ENCODE results near the gene MALRD1.

DNA sequence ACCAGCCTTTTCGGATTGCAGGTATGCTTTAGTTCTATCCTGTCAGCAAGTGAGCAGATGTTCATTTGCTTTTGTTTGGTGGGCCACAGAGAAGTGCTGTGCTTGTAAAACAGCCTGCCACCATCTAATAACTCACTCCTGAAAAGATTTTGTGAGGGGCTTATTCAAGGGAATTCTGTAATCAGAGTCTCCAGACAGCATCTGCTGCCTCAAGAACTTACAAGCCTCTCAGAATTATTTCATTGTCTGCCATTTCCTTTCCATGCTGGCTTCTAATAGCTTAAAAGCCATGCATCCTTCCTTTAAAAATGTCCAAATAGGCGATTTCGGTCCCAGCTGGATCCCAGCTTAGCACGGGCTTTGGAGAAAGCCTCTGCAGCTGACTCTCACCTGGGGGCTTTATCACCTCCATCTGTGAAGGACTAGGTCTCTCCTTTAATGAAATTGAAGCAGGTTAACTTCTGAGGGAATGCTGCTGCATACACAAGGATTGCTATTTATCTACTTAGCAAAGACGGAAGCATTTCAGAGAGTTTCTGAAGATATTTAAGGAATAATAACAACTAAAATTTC is 48.0 kb downstream of the MALRD1 start:
- TF ChIP-seq, protein P1, sequence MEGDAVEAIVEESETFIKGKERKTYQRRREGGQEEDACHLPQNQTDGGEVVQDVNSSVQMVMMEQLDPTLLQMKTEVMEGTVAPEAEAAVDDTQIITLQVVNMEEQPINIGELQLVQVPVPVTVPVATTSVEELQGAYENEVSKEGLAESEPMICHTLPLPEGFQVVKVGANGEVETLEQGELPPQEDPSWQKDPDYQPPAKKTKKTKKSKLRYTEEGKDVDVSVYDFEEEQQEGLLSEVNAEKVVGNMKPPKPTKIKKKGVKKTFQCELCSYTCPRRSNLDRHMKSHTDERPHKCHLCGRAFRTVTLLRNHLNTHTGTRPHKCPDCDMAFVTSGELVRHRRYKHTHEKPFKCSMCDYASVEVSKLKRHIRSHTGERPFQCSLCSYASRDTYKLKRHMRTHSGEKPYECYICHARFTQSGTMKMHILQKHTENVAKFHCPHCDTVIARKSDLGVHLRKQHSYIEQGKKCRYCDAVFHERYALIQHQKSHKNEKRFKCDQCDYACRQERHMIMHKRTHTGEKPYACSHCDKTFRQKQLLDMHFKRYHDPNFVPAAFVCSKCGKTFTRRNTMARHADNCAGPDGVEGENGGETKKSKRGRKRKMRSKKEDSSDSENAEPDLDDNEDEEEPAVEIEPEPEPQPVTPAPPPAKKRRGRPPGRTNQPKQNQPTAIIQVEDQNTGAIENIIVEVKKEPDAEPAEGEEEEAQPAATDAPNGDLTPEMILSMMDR (IDR thresholded peaks at IDR 0.05) = no peak
- TF ChIP-seq POLR2A (IDR thresholded peaks at IDR 0.05) = no peak

Measured in right lobe of liver (tissue), 4 donors.